Brain microvascular endothelial cell (primary cell): ENCODE measurements around the gene TNXB.
"Not testable (repeated sequence)": the region's sequence is repeated elsewhere in the genome, so short reads cannot be mapped to it uniquely, and the experiment has no call there.

Experiments used
- DNase-seq: peaks from one replicate; pipeline ENCODE4 v3.0.0-alpha.2; 2020
- H3K27ac ChIP-seq: fragments of 250-450 bp; sonication (Bioruptor Pico); 2 replicates; pipeline ENCODE4 v1.5.1; 2020; ENCODE audit warnings: mild to moderate bottlenecking, moderate library complexity
- H3K27me3 ChIP-seq: fragments of 250-450 bp; sonication (Bioruptor Pico); replicated peaks from 2 replicates; pipeline ENCODE4 v1.5.1; 2020; ENCODE audit warnings: mild to moderate bottlenecking
- H3K36me3 ChIP-seq: fragments of 250-450 bp; sonication (Bioruptor Pico); replicated peaks from 2 replicates; pipeline ENCODE4 v1.5.1; 2020; ENCODE audit warnings: mild to moderate bottlenecking
- H3K4me3 ChIP-seq: 2 replicates; pipeline ENCODE4 v1.5.1; 2011; ENCODE audit warnings: low read depth, mild to moderate bottlenecking, control low read depth, low read length, moderate library complexity
- in situ Hi-C: cut with HindIII; loops from 2 replicates; pipeline ENCODE4 v1.10.0; 2017; ENCODE audit warnings: low sequenced_read_pairs, low pct_ligation_motif_present
- TF ChIP-seq, protein P1 (sequence below): IDR thresholded peaks from 2 replicates; pipeline ENCODE4 v1.5.1; 2011; ENCODE audit warnings: low read depth, mild to moderate bottlenecking, moderate library complexity, low read length, control low read depth, inconsistent platforms; ENCODE audit errors: missing control alignments

TNXB gene

DNA sequence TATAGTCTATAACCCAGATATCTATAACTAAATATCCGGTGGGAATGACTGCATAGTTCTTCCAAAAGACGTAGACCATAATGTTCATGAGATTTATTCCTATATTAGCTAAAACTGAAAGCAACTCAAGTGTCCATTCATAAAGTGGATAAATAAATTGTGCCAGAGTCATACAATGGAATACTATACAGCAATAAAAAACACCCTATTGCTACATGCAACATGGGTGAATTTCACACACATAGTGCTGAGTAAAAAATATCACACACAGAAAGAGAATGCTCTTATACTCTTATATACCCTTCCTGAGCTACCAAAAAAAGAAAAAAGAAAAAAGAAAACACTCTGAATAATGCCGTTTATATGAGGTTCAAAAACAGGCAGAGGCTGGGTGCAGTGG lies 6.9 kb downstream of the TNXB start:
- TF ChIP-seq, protein P1, sequence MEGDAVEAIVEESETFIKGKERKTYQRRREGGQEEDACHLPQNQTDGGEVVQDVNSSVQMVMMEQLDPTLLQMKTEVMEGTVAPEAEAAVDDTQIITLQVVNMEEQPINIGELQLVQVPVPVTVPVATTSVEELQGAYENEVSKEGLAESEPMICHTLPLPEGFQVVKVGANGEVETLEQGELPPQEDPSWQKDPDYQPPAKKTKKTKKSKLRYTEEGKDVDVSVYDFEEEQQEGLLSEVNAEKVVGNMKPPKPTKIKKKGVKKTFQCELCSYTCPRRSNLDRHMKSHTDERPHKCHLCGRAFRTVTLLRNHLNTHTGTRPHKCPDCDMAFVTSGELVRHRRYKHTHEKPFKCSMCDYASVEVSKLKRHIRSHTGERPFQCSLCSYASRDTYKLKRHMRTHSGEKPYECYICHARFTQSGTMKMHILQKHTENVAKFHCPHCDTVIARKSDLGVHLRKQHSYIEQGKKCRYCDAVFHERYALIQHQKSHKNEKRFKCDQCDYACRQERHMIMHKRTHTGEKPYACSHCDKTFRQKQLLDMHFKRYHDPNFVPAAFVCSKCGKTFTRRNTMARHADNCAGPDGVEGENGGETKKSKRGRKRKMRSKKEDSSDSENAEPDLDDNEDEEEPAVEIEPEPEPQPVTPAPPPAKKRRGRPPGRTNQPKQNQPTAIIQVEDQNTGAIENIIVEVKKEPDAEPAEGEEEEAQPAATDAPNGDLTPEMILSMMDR: no peak
- Histone ChIP-seq H3K36me3 (no peaks in the 10 kb centered on the region), H3K4me3 (no peak overlapping the region), H3K27me3 (peaks cover 10% of the 10 kb centered on the region), H3K27ac (no peak overlapping the region)
- no peak for DNase-seq
- in situ Hi-C loops: no loop called here

DNA sequence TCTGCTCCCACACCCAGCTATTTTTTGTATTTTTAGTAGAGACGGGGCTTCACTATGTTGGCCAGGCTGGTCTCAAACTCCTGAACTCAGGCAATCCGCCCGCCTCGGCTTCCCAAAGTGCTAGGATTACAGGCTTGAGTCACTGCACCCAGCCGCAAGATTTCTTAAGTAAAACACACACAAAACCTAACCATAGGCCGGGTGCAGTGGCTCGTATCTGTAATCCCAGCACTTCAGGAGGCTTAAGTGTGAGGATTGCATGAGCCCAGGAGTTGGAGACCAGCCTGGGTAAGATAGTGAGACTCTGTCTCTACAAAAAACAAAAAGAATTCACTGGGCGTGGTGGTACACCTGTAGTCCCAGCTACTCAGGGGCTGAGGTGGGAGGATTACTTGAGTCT lies 8.9 kb downstream of the TNXB start:
- H3K36me3 ChIP-seq, in situ Hi-C loops, H3K4me3 ChIP-seq, DNase-seq, H3K27ac ChIP-seq: not testable (repeated sequence)
- peaks cover 30% of the 10 kb centered on the region for H3K27me3 ChIP-seq

DNA sequence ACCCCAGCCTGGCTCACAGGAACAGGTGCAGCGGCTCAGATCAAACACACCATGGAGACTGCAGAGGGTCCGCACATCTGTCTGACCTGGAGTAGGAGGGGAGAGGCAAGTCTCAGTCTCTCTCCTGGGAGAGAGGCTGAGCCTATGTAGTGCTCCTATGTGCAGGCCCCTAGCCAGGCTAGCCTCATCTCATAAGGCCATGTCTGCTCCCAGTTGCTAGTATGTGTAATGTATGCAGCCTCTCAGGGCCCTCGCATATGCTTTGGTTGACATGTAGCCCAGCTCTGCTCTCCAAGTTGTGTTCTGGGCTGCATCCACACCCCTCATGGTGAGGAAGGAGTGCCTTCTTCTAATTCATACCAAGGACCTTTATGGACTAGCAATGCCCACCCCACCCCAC lies 11.8 kb downstream of the TNXB start:
- Histone ChIP-seq H3K27ac (no peak overlapping the region), H3K36me3 (no peaks in the 10 kb centered on the region), H3K27me3 (peaks cover 39% of the 10 kb centered on the region), H3K4me3 (no peak overlapping the region)
- DNase-seq: no peak
- in situ Hi-C loops: no loop called here
- TF ChIP-seq, protein P1: no peak

DNA sequence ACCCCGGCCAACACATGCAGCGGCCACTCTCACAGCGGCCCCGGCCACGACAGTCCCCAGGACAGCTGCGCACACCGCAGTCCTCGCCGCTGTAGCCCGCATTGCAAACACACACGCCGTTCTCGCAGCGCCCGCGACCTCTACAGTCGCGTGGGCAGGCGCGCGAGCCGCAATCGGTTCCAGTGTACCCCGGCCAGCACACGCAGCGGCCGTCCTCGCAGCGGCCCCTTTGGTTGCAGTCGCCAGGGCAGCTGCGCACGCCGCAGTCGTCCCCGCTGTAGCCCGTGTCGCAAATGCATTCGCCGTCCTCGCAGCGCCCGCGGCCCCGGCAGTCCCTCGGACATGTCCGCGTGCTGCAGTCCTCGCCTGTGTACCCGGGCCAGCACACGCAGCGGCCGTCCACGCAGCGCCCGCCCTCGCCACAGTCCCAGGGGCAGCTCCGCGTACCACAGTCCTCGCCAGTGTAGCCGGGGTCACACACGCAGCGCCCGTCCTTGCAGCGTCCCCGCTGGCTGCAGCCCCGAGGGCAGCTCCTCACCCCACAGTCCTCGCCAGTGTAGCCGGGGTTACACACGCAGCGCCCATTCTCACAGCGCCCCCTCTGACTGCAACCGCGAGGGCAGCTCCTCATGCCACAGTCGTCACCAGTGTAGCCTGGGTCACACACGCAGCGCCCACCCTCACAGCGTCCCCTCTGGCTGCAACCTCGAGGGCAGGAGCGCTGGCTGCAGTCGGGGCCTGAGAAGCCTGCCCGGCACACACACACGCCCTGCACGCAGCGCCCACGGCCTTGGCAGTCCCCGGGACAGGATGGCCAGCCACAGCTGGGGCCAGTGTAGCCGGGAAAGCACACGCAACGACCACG lies 12.5 kb downstream of the TNXB start:
- in situ Hi-C loops: no loop called here
- Histone ChIP-seq H3K27ac (no peak overlapping the region), H3K27me3 (peaks cover 43% of the 10 kb centered on the region), H3K36me3 (no peaks in the 10 kb centered on the region), H3K4me3 (no peak overlapping the region)
- DNase-seq: no peak
- TF ChIP-seq, protein P1: peak; percentile 26

DNA sequence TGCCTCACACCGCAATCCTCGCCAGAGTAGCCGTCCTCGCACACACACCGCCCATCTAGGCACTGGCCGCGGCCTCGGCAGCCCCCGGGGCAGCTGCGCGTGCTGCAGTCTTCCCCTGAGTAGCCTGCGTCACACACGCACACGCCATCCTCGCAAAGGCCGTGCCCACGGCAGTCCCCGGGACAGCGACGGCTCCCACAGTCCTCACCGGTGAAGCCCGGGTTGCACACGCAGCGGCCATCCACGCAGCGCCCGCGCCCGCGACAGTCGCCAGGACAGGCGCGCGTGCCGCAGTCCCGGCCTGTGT lies 13.1 kb downstream of the TNXB start:
- no peak for DNase-seq
- H3K4me3 ChIP-seq: no peak overlapping the region
- peaks cover 47% of the 10 kb centered on the region for H3K27me3 ChIP-seq
- no peaks in the 10 kb centered on the region for H3K36me3 ChIP-seq
- TF ChIP-seq, protein P1: no peak
- in situ Hi-C loops: no loop called here
- H3K27ac ChIP-seq: no peak overlapping the region

DNA sequence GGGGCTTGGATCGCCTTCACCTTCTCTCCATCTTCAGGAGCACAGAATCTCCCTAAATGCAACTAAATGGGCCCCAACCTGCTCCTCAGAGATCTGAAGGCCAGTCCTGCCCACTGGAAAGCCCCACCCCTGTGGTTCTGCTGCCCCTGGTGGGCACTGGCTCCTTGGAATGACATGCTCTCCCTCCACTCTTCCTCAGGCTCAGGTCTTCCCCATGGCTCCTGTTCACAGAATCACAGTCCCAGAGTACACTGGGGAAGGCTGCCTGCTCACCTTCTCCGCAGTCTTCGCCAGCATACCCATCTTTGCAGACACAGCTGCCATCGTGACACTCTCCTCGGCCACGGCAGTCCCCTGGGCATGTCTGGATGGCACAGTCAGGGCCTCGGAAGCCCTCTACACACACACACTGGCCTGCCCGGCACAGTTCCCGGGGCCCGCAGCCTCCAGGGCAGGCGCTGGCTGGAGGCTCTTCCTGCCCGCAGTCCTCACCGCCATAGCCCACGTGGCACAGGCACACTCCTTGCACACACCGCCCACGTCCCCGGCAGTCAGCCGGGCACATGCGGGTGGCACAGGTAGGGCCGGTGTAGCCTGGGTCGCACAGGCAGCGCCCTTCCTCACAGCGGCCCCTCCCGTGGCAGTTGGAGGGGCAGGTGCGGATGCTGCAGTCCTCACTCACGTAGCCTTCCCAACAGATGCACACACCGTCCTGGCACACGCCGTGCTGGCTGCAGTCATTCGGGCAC lies 13.6 kb downstream of the TNXB start:
- Histone ChIP-seq H3K27me3 (peaks cover 52% of the 10 kb centered on the region), H3K27ac (no peak overlapping the region), H3K36me3 (no peaks in the 10 kb centered on the region), H3K4me3 (no peak overlapping the region)
- in situ Hi-C loops: no loop called here
- TF ChIP-seq, protein P1: peak; percentile 33
- DNase-seq: no peak
